Neural crest cell (in vitro differentiated cells): ENCODE results near the gene CSF2. TPM values are rescaled to one million over a fixed set of nuclear protein-coding genes. Genes with fewer than 3 reads are reported as not detected.
"Not testable (repeated sequence)": the region's sequence is repeated elsewhere in the genome, so short reads cannot be mapped to it uniquely, and the experiment has no call there.

Experiments used
- DNase-seq: peaks from one replicate; pipeline ENCODE4 v3.0.0; 2021; ENCODE audit warnings: low read depth, mixed read lengths, low spot score
- H3K27ac Mint-ChIP-seq: one replicate; pipeline ENCODE4 v1.8.0; 2021; ENCODE audit warnings: mild to moderate bottlenecking, mixed read lengths; ENCODE audit not compliant: unreplicated experiment
- H3K27me3 Mint-ChIP-seq: 2 replicates; pipeline ENCODE4 v1.8.0; 2021; ENCODE audit warnings: low read depth, mild to moderate bottlenecking, mixed read lengths
- H3K36me3 Mint-ChIP-seq: 2 replicates; pipeline ENCODE4 v1.8.0; 2021; ENCODE audit warnings: low read depth, mild to moderate bottlenecking, mixed read lengths
- H3K4me1 Mint-ChIP-seq: 2 replicates; pipeline ENCODE4 v1.8.0; 2021; ENCODE audit warnings: mixed read lengths
- H3K4me3 Mint-ChIP-seq: one replicate; pipeline ENCODE4 v1.8.0; 2021; ENCODE audit warnings: mild to moderate bottlenecking, mixed read lengths
- H3K9me3 Mint-ChIP-seq: 2 replicates; pipeline ENCODE4 v1.8.0; 2021; ENCODE audit warnings: mixed read lengths
- CTCF ChIP-seq: fragments of 200-600 bp; sonication (generic); conservative IDR thresholded peaks from 2 replicates; pipeline ENCODE4 v1.5.0; 2021; ENCODE audit warnings: antibody characterized with exemption, mild to moderate bottlenecking
- total RNA-seq: library from RNA; stranded (reverse); gene quantifications from 2 replicates; pipeline ENCODE4 v1.2.1, GENCODE V29; 2021

Gene CSF2
- total RNA-seq, 1 donor from 2014 or later, result not detected

GRCh38 chr5:132114150-132115121 lies 40.8 kb downstream of the CSF2 start:
- no peaks in the 10 kb centered on the region for H3K36me3 Mint-ChIP-seq
- H3K4me3 Mint-ChIP-seq, result no peak overlapping the region
- no peak overlapping the region for H3K27ac Mint-ChIP-seq
- H3K9me3 Mint-ChIP-seq, result no peaks in the 10 kb centered on the region
- no peaks in the 10 kb centered on the region for H3K4me1 Mint-ChIP-seq
- H3K27me3 Mint-ChIP-seq, result no peaks in the 10 kb centered on the region
- no peak for DNase-seq
- TF ChIP-seq CTCF, result no peak

- no peak for TF ChIP-seq CTCF
- no peaks in the 10 kb centered on the region for H3K36me3 Mint-ChIP-seq
- no peaks in the 10 kb centered on the region for H3K4me1 Mint-ChIP-seq
- H3K27me3 Mint-ChIP-seq, result no peaks in the 10 kb centered on the region
- H3K9me3 Mint-ChIP-seq, result no peaks in the 10 kb centered on the region
- no peak overlapping the region for H3K27ac Mint-ChIP-seq
- DNase-seq, result no peak
- H3K4me3 Mint-ChIP-seq, result no peak overlapping the region
These were observed 41.8 kb downstream of the CSF2 start for GRCh38 chr5:132115375-132115774.

GRCh38 chr5:132116072-132116471 lies 42.5 kb downstream of the CSF2 start:
- no peaks in the 10 kb centered on the region for H3K9me3 Mint-ChIP-seq
- H3K4me3 Mint-ChIP-seq, result no peak overlapping the region
- H3K27ac Mint-ChIP-seq, result no peak overlapping the region
- no peak for DNase-seq
- H3K27me3 Mint-ChIP-seq, result peaks cover 7% of the 10 kb centered on the region
- no peaks in the 10 kb centered on the region for H3K36me3 Mint-ChIP-seq
- H3K4me1 Mint-ChIP-seq, result no peaks in the 10 kb centered on the region
- TF ChIP-seq CTCF, result no peak

- DNase-seq, H3K27ac Mint-ChIP-seq, H3K9me3 Mint-ChIP-seq, H3K4me3 Mint-ChIP-seq, H3K36me3 Mint-ChIP-seq, H3K4me1 Mint-ChIP-seq: not testable (repeated sequence)
- peaks cover 16% of the 10 kb centered on the region for H3K27me3 Mint-ChIP-seq
These were observed 43.4 kb downstream of the CSF2 start for GRCh38 chr5:132116909-132117489.

- DNase-seq, H3K9me3 Mint-ChIP-seq, H3K27ac Mint-ChIP-seq, H3K36me3 Mint-ChIP-seq, H3K4me1 Mint-ChIP-seq, H3K4me3 Mint-ChIP-seq: not testable (repeated sequence)
- H3K27me3 Mint-ChIP-seq, result peaks cover 32% of the 10 kb centered on the region
These were observed 47.1 kb downstream of the CSF2 start for GRCh38 chr5:132120717-132121116.

GRCh38 chr5:132122971-132123370 lies 49.4 kb downstream of the CSF2 start:
- not testable (repeated sequence) for H3K27ac Mint-ChIP-seq, DNase-seq, H3K9me3 Mint-ChIP-seq, H3K36me3 Mint-ChIP-seq, H3K4me3 Mint-ChIP-seq, H3K4me1 Mint-ChIP-seq
- H3K27me3 Mint-ChIP-seq, result peaks cover 52% of the 10 kb centered on the region

- peaks cover 56% of the 10 kb centered on the region for H3K27me3 Mint-ChIP-seq
- DNase-seq, H3K4me3 Mint-ChIP-seq, H3K9me3 Mint-ChIP-seq, H3K4me1 Mint-ChIP-seq, H3K36me3 Mint-ChIP-seq, H3K27ac Mint-ChIP-seq: not testable (repeated sequence)
These were observed 50.0 kb downstream of the CSF2 start for GRCh38 chr5:132123578-132123977.

Other genes with a start within 250 kb of the CSF2 start
- gene MEIKIN, start 128.1 kb upstream of the CSF2 start, total RNA-seq, result not detected in 2 replicates
- gene ACSL6, start 62.1 kb upstream of the CSF2 start, total RNA-seq, result 0.84 and 1.7 TPM in 2 replicates
- gene IL3, start 13.1 kb upstream of the CSF2 start, total RNA-seq, result not detected in 2 replicates
- 10.8 and 11.3 TPM in 2 replicates for gene P4HA2, start 154.1 kb downstream of the CSF2 start, total RNA-seq
- gene PDLIM4, start 183.9 kb downstream of the CSF2 start, total RNA-seq, result 37.4 and 38.0 TPM in 2 replicates
- gene SLC22A4, start 220.6 kb downstream of the CSF2 start, total RNA-seq, result 0.47 and 0.68 TPM in 2 replicates